HEK293 (cell line): ENCODE results near the gene CYP11A1.

Experiments used
- BCL11A ChIP-seq: fragments of 450-650 bp; formaldehyde crosslinking; IDR thresholded peaks from 2 replicates; pipeline ENCODE4 v1.5.1; 2016; ENCODE audit warnings: low read depth, missing biosample characterization, missing genetic modification characterization
- BCL6B ChIP-seq: fragments of 450-650 bp; formaldehyde crosslinking; IDR thresholded peaks from 2 replicates; pipeline ENCODE4 v1.5.1; 2017; ENCODE audit warnings: missing biosample characterization, missing genetic modification characterization
- GLI4 ChIP-seq: fragments of 450-650 bp; formaldehyde crosslinking; IDR thresholded peaks from 2 replicates; pipeline ENCODE4 v1.5.1; 2016; ENCODE audit warnings: missing biosample characterization, missing genetic modification characterization
- OSR2 ChIP-seq: fragments of 450-650 bp; formaldehyde crosslinking; IDR thresholded peaks from 2 replicates; pipeline ENCODE4 v1.5.1; 2016; ENCODE audit warnings: missing biosample characterization, missing genetic modification characterization
- PATZ1 ChIP-seq: fragments of 450-650 bp; formaldehyde crosslinking; IDR thresholded peaks from 2 replicates; pipeline ENCODE4 v1.5.1; 2016; ENCODE audit warnings: missing biosample characterization, missing genetic modification characterization
- PRDM2 ChIP-seq: fragments of 450-650 bp; formaldehyde crosslinking; IDR thresholded peaks from 2 replicates; pipeline ENCODE4 v1.5.1; 2016; ENCODE audit warnings: missing biosample characterization, missing genetic modification characterization, borderline replicate concordance
- SP7 ChIP-seq: fragments of 450-650 bp; formaldehyde crosslinking; IDR thresholded peaks from 2 replicates; pipeline ENCODE4 v1.5.1; 2016; ENCODE audit warnings: missing biosample characterization, missing genetic modification characterization
- TCF7L2 ChIP-seq: IDR thresholded peaks from 2 replicates; pipeline ENCODE4 v1.6.1; 2011; ENCODE audit warnings: low read depth, mild to moderate bottlenecking, inconsistent platforms, low read length, moderate library complexity, borderline replicate concordance
- ZBTB26 ChIP-seq: fragments of 450-650 bp; formaldehyde crosslinking; optimal IDR thresholded peaks from 2 replicates; pipeline ENCODE3; 2016; ENCODE audit warnings: missing biosample characterization, mild to moderate bottlenecking, missing genetic modification characterization
- ZNF202 ChIP-seq: fragments of 450-650 bp; formaldehyde crosslinking; IDR thresholded peaks from 2 replicates; pipeline ENCODE4 v1.5.1; 2016; ENCODE audit warnings: missing biosample characterization, missing genetic modification characterization, borderline replicate concordance
- ZNF214 ChIP-seq: fragments of 450-650 bp; formaldehyde crosslinking; IDR thresholded peaks from 2 replicates; pipeline ENCODE4 v1.5.1; 2017; ENCODE audit warnings: missing biosample characterization, mild to moderate bottlenecking, missing genetic modification characterization, borderline replicate concordance
- ZNF280D ChIP-seq: fragments of 450-650 bp; formaldehyde crosslinking; IDR thresholded peaks from 2 replicates; pipeline ENCODE4 v1.5.1; 2016; ENCODE audit warnings: missing biosample characterization, missing genetic modification characterization
- ZNF311 ChIP-seq: fragments of 450-650 bp; formaldehyde crosslinking; IDR thresholded peaks from 2 replicates; pipeline ENCODE4 v1.5.1; 2017; ENCODE audit warnings: missing biosample characterization, missing genetic modification characterization, borderline replicate concordance
- ZNF473 ChIP-seq: fragments of 450-650 bp; formaldehyde crosslinking; IDR thresholded peaks from 2 replicates; pipeline ENCODE4 v1.5.1; 2017; ENCODE audit warnings: missing biosample characterization, missing genetic modification characterization
- ZNF48 ChIP-seq: fragments of 450-650 bp; formaldehyde crosslinking; IDR thresholded peaks from 2 replicates; pipeline ENCODE4 v1.5.1; 2016; ENCODE audit warnings: missing biosample characterization, missing genetic modification characterization
- ZNF501 ChIP-seq: fragments of 450-650 bp; formaldehyde crosslinking; IDR thresholded peaks from 2 replicates; pipeline ENCODE4 v1.5.1; 2016; ENCODE audit warnings: missing biosample characterization, missing genetic modification characterization
- ZNF521 ChIP-seq: fragments of 450-650 bp; formaldehyde crosslinking; IDR thresholded peaks from 2 replicates; pipeline ENCODE4 v1.5.1; 2017; ENCODE audit warnings: missing biosample characterization, mild to moderate bottlenecking, missing genetic modification characterization
- ZNF530 ChIP-seq: fragments of 450-650 bp; formaldehyde crosslinking; IDR thresholded peaks from 2 replicates; pipeline ENCODE4 v1.5.1; 2016; ENCODE audit warnings: low read depth, missing biosample characterization, missing genetic modification characterization
- ZNF555 ChIP-seq: fragments of 450-650 bp; formaldehyde crosslinking; conservative IDR thresholded peaks from 2 replicates; pipeline ENCODE4 v1.5.1; 2017; ENCODE audit warnings: missing biosample characterization, mild to moderate bottlenecking, missing genetic modification characterization, inconsistent platforms
- ZNF645 ChIP-seq: fragments of 450-650 bp; formaldehyde crosslinking; IDR thresholded peaks from 2 replicates; pipeline ENCODE4; 2016; ENCODE audit warnings: missing biosample characterization, missing genetic modification characterization
- ZNF707 ChIP-seq: fragments of 450-650 bp; formaldehyde crosslinking; IDR thresholded peaks from 2 replicates; pipeline ENCODE4 v1.5.1; 2016; ENCODE audit warnings: missing biosample characterization, missing genetic modification characterization
- ZNF843 ChIP-seq: fragments of 450-650 bp; formaldehyde crosslinking; IDR thresholded peaks from 2 replicates; pipeline ENCODE4 v1.5.1; 2016; ENCODE audit warnings: missing biosample characterization, missing genetic modification characterization
- ZSCAN23 ChIP-seq: fragments of 450-650 bp; formaldehyde crosslinking; IDR thresholded peaks from 2 replicates; pipeline ENCODE4 v1.5.1; 2016; ENCODE audit warnings: missing biosample characterization, missing genetic modification characterization
- ZSCAN30 ChIP-seq: fragments of 450-650 bp; IDR thresholded peaks from 2 replicates; pipeline ENCODE4 v1.5.1; 2018; ENCODE audit warnings: missing biosample characterization, mild to moderate bottlenecking, missing genetic modification characterization, moderate library complexity

CYP11A1 gene

GRCh38 chr15:74312445-74313007 is 54.9 kb downstream of the CYP11A1 start (continued):
- TF ChIP-seq PATZ1 (peak; percentile 62), ZNF202 (tag by site-specific recombination) (no peak), SP7 (peak; percentile 94), ZBTB26 (tag by site-specific recombination) (no peak), ZNF501 (tag by site-specific recombination) (no peak), ZNF843 (tag by site-specific recombination) (no peak), PRDM2 (tag by site-specific recombination) (no peak), ZNF280D (no peak), BCL6B (tag by site-specific recombination) (no peak), ZSCAN30 (tag by site-specific recombination) (no peak; the same call in 1 of the 2 replicates), ZSCAN23 (tag by site-specific recombination) (no peak), ZNF521 (tag by site-specific recombination) (no peak), OSR2 (tag by site-specific recombination) (peak; percentile 96), ZNF311 (no peak), TCF7L2 (peak; percentile 83), BCL11A (no peak), ZNF707 (tag by site-specific recombination) (no peak), ZNF473 (tag by site-specific recombination) (no peak), ZNF48 (no peak), ZNF645 (tag by site-specific recombination) (no peak), ZNF530 (tag by site-specific recombination) (no peak), GLI4 (no peak), ZNF214 (tag by site-specific recombination) (no peak), ZNF555 (no peak)
